ENCODE measurements around the gene ITGA11.

ITGA11 gene

GRCh38 chr15:68307131-68307928, 124.6 kb downstream of the ITGA11 start:
- DNase-seq = no peak

- DNase-seq = no peak
Measured at GRCh38 chr15:68305420-68305871, 126.5 kb downstream of the ITGA11 start.

GRCh38 chr15:68304589-68305337, 127.2 kb downstream of the ITGA11 start:
- DNase-seq = peak; percentile 24

GRCh38 chr15:68303560-68304436, 128.2 kb downstream of the ITGA11 start:
- DNase-seq = no peak

- no peak for DNase-seq
Measured at GRCh38 chr15:68303134-68303533, 128.8 kb downstream of the ITGA11 start.

GRCh38 chr15:68302729-68303128, 129.2 kb downstream of the ITGA11 start:
- DNase-seq = no peak

- DNase-seq = no peak
Measured at GRCh38 chr15:68301301-68301700, 130.7 kb downstream of the ITGA11 start.

GRCh38 chr15:68300115-68300940, 131.6 kb downstream of the ITGA11 start:
- DNase-seq = no peak

GRCh38 chr15:68299436-68299835, 132.5 kb downstream of the ITGA11 start:
- DNase-seq = no peak

GRCh38 chr15:68298882-68299381, 133.0 kb downstream of the ITGA11 start:
- no peak for DNase-seq

GRCh38 chr15:68298336-68298735, 133.6 kb downstream of the ITGA11 start:
- no peak for DNase-seq

- no peak for DNase-seq
Measured at GRCh38 chr15:68295014-68295805, 136.8 kb downstream of the ITGA11 start.

GRCh38 chr15:68292967-68293366, 139.0 kb downstream of the ITGA11 start:
- no peak for DNase-seq

GRCh38 chr15:68292157-68292781, 139.7 kb downstream of the ITGA11 start:
- DNase-seq = no peak

GRCh38 chr15:68290715-68291114, 141.2 kb downstream of the ITGA11 start:
- DNase-seq = no peak

GRCh38 chr15:68289621-68290352, 142.2 kb downstream of the ITGA11 start:
- no peak for DNase-seq

- DNase-seq = no peak
Measured at GRCh38 chr15:68289057-68289456, 142.9 kb downstream of the ITGA11 start.

GRCh38 chr15:68286256-68286655, 145.7 kb downstream of the ITGA11 start:
- no peak for DNase-seq

- no peak for DNase-seq
Measured at GRCh38 chr15:68285259-68285980, 146.5 kb downstream of the ITGA11 start.

All from NCI-H82 (cell line).